K562 (cell line): ENCODE data around the gene KCNG4. TPM values are rescaled to one million over a fixed set of nuclear protein-coding genes. Genes with fewer than 3 reads are reported as not detected.

ENCODE experiments used
- ATAC-seq: fragments of 200-7000 bp; cut with Tn5 transposase; 3 replicates; pipeline ENCODE4 v1.9.1; 2020; ENCODE audit warnings: moderate library complexity
- BruUV-seq: library from RNA; stranded (reverse); fragments of 400-500 nt; replicated peaks from 2 replicates; lab custom pipeline; 2021; lab: Mats Ljungman, UMichigan
- CTCF ChIA-PET: fragments of 300-600 bp; formaldehyde crosslinking; extraction: SDS; loops from one replicate; lab custom pipeline; 2021; ENCODE audit warnings: low intra/inter-chr PET ratio; lab: Yijun Ruan, JAX
- POLR2A ChIA-PET: fragments of 300-600, 350-650 bp; sonication (Branson Sonifier 250); formaldehyde crosslinking; extraction: SDS; loops from one replicate; lab custom pipeline; 2021; ENCODE audit warnings: antibody characterized with exemption, inconsistent platforms; lab: Yijun Ruan, JAX
- DNase-seq, 4 experiments: peaks; one replicate each; pipeline versions ENCODE4 v3.0.0 to v3.0.0-alpha.2; 2011 to 2018; ENCODE audit warnings: low spot score in 3 of 4, mixed read lengths in 3 of 4; ENCODE audit errors: extremely low read depth in 1 of 4
- FAIRE-seq: peaks from 2 replicates; lab custom pipeline; 2011; peaks lifted over from hg19 to GRCh38; lab: Jason Lieb, UNC
- H2AFZ ChIP-seq: 2 replicates; pipeline ENCODE4 v1.6.0; 2011; ENCODE audit warnings: low read depth, low read length, control low read depth, inconsistent platforms
- H3K27ac ChIP-seq: fragments of 200-600 bp; 3 replicates; pipeline ENCODE4 v1.8.0; 2011; ENCODE audit warnings: low read depth, mild to moderate bottlenecking, control low read depth, inconsistent platforms, low read length, moderate library complexity, mixed read lengths; ENCODE audit errors: extremely low read depth
- H3K27me3 ChIP-seq, 2 experiments: fragments of 300-600 bp in 1 of 2; 2 replicates in 1 of 2; 3 replicates in 1 of 2; pipeline versions ENCODE4 v1.6.0 to v1.8.0; 2011; ENCODE audit warnings: inconsistent platforms in 2 of 2, low read length in 2 of 2, mild to moderate bottlenecking in 1 of 2, mixed read lengths in 1 of 2, moderate library complexity in 1 of 2; ENCODE audit not compliant: control insufficient read depth in 2 of 2, insufficient read depth in 2 of 2
- H3K36me3 ChIP-seq: fragments of 300-600 bp; 3 replicates; pipeline ENCODE4 v1.8.0; 2011; ENCODE audit warnings: mild to moderate bottlenecking, low read length, inconsistent platforms; ENCODE audit not compliant: control insufficient read depth, insufficient read depth
- H3K4me1 ChIP-seq, 2 experiments: fragments of 200-600 bp in 1 of 2; replicated peaks in 1 of 2; 2 replicates in 1 of 2; 3 replicates in 1 of 2; pipeline versions ENCODE4 v1.5.1 to v1.8.0; 2011; ENCODE audit warnings: inconsistent platforms in 2 of 2, low read length in 2 of 2, mild to moderate bottlenecking in 1 of 2, mixed read lengths in 1 of 2, moderate library complexity in 1 of 2; ENCODE audit not compliant: control insufficient read depth in 2 of 2, insufficient read depth in 2 of 2
- H3K4me2 ChIP-seq: 2 replicates; pipeline ENCODE4 v1.6.1; 2011; ENCODE audit warnings: low read length, control low read depth, inconsistent platforms, mixed read lengths; ENCODE audit not compliant: insufficient read depth
- H3K4me3 ChIP-seq: fragments of 200-600 bp; sonication (generic), shearing (Covaris generic); 2 replicates; pipeline ENCODE4 v1.5.1; 2016; ENCODE audit warnings: control low read depth, inconsistent platforms
- H3K79me2 ChIP-seq: fragments of 200-600 bp; 3 replicates; pipeline ENCODE4 v1.8.0; 2011; ENCODE audit warnings: low read length, inconsistent platforms; ENCODE audit not compliant: control insufficient read depth, insufficient read depth
- H3K9ac ChIP-seq, 2 experiments: 2 replicates each; pipeline versions ENCODE4 v1.6.0 to v1.6.1; 2011; ENCODE audit warnings: low read depth in 2 of 2, low read length in 2 of 2, control low read depth in 1 of 2, inconsistent platforms in 1 of 2, mild to moderate bottlenecking in 1 of 2, mixed read lengths in 1 of 2; ENCODE audit not compliant: insufficient read depth in 1 of 2
- H3K9me1 ChIP-seq: one replicate; pipeline ENCODE4 v1.6.0; 2011; ENCODE audit warnings: inconsistent platforms, mild to moderate bottlenecking, low read length, moderate library complexity; ENCODE audit not compliant: control insufficient read depth, insufficient read depth
- H3K9me3 ChIP-seq: replicated peaks from 2 replicates; pipeline ENCODE4 v1.5.1; 2011; ENCODE audit warnings: low read depth, low read length, inconsistent platforms; ENCODE audit not compliant: control insufficient read depth, insufficient read depth
- H4K20me1 ChIP-seq: replicated peaks from 2 replicates; pipeline ENCODE4 v1.6.1; 2011; ENCODE audit warnings: low read length, inconsistent platforms, mixed read lengths; ENCODE audit not compliant: control insufficient read depth, insufficient read depth
- CEBPB ChIP-seq: fragments of 450-650 bp; IDR thresholded peaks from 2 replicates; pipeline ENCODE4 v1.6.1; 2016; ENCODE audit warnings: missing genetic modification characterization, missing compliant biosample characterization
- FOXK2 ChIP-seq, 2 experiments: fragments of 450-650 bp; IDR thresholded peaks in 1 of 2; conservative IDR thresholded peaks in 1 of 2; 2 replicates each; pipeline ENCODE4 v1.6.1; 2016; ENCODE audit warnings: low read depth in 2 of 2, mild to moderate bottlenecking in 1 of 2
- TCF7 ChIP-seq: sonication (generic); IDR thresholded peaks from 2 replicates; pipeline ENCODE4 v1.6.1; 2016; ENCODE audit warnings: antibody characterized with exemption, borderline replicate concordance
- ZKSCAN8 ChIP-seq: fragments of 200-800 bp; sonication (Bioruptor generic); IDR thresholded peaks from 2 replicates; pipeline ENCODE4 v1.6.1; 2016; ENCODE audit warnings: missing genetic modification characterization, missing compliant biosample characterization
- ZNF79 ChIP-seq: fragments of 250-450 bp; sonication (Bioruptor Pico); IDR thresholded peaks from 2 replicates; pipeline ENCODE4 v1.4.0; 2020; ENCODE audit warnings: low read depth, mild to moderate bottlenecking, moderate library complexity
- WGBS: fragments of 100-300 bp; shearing (Covaris generic); methylation state at CpG from one replicate; pipeline ENCODE4 v1.1.6; 2016; ENCODE audit warnings: low coverage, mixed read lengths; ENCODE audit not compliant: insufficient coverage; ENCODE audit errors: missing lambda C conversion rate; 5-methylcytosine and 5-hydroxymethylcytosine counted together
- in situ Hi-C: fragments of 300-500 bp; cut with MboI; formaldehyde crosslinking; loops from 4 replicates; pipeline ENCODE4 v1.15.0; 2018; ENCODE audit warnings: inconsistent platforms, mixed read lengths
- intact Hi-C: fragments of 100-400 bp; cut with micrococcal nuclease; formaldehyde crosslinking; loops from 2 replicates; pipeline ENCODE4 v1.14.2; 2022
- polyA plus RNA-seq, 8 experiments: library from polyadenylated mRNA; depleted of rRNA in 4 of 8; stranded (reverse) in 5 of 8; unstranded in 3 of 8; fragments of >200 nt; fragmentation: Nextera tagmentation in 2 of 8; fragmentation: Illumina TruSeq in 1 of 8; extraction: Ambion mirVana in 2 of 8; extraction: Trizol in 1 of 8; gene quantifications; 2 replicates each; pipeline versions ENCODE4 v1.2.1 to v1.2.3, GENCODE V29; 2011 to 2014; ENCODE audit warnings: inconsistent platforms in 1 of 8, missing spikeins in 1 of 8
- total RNA-seq, 7 experiments: library from RNA; depleted of rRNA in 6 of 7; stranded (reverse); fragments of >200 nt in 6 of 7; fragmentation: Illumina TruSeq in 2 of 7; extraction: Trizol in 2 of 7; gene quantifications; 2 replicates each; pipeline versions ENCODE4 v1.2.1 to v1.2.3, GENCODE V29; 2011 to 2021; ENCODE audit warnings: low replicate concordance in 1 of 7
- TF ChIP-seq, protein P1 (sequence below), 2 experiments: IDR thresholded peaks; 2 replicates each; pipeline ENCODE4 v1.6.1; 2012; ENCODE audit warnings: improper control_type of control experiment in 2 of 2, low read depth in 2 of 2, low read length in 2 of 2, borderline replicate concordance in 1 of 2
- TF ChIP-seq, protein P2 (sequence below): sonication (generic); formaldehyde crosslinking; IDR thresholded peaks from 2 replicates; pipeline ENCODE4 v1.8.1; 2023; ENCODE audit warnings: mild to moderate bottlenecking, missing genetic modification reagents, moderate library complexity
- TF ChIP-seq, protein P3 (sequence below): sonication (generic); formaldehyde crosslinking; IDR thresholded peaks from 2 replicates; pipeline ENCODE4 v1.8.1; 2023; ENCODE audit warnings: missing genetic modification reagents, mild to moderate bottlenecking, borderline replicate concordance
- TF ChIP-seq, protein P4 (sequence below): fragments of 450-650 bp; conservative IDR thresholded peaks from 2 replicates; pipeline ENCODE4 v1.6.1; 2016; ENCODE audit warnings: missing genetic modification characterization, low read depth, mild to moderate bottlenecking, missing compliant biosample characterization, moderate library complexity
- TF ChIP-seq, protein P5 (sequence below): fragments of 250-450 bp; sonication (Bioruptor Pico); IDR thresholded peaks from 2 replicates; pipeline ENCODE4 v1.4.0; 2020; ENCODE audit warnings: borderline replicate concordance

The KCNG4 gene
- total and polyA plus RNA-seq, 9 of the 15 experiments (the other 6 are each of a cell fraction or from before 2014, with no cell fraction given): not detected

DNA sequence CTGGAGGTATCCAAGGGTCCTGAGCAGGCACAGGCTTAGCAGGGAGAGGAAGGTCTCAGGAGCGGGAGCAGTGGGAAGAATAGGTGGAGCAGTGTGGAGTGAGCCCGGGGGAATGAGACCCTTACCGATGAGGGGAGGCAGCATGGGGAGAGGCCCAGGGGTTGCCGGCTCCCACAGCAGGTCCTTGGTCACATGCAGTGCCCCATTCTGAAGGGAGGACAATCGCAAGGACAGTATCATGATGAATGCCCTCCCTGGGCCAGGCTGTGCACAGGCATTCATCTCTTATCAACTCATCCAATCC lies 56.3 kb downstream of the KCNG4 start:
- peaks cover 5 to 44% of the 10 kb centered on the region in 2 experiments; a peak in 4 of 5 replicates for H3K4me1 ChIP-seq
- H3K27me3 ChIP-seq: no peaks in the 10 kb centered on the region
- peaks cover 69% of the 10 kb centered on the region; the same call in 2 of the 3 replicates for H3K36me3 ChIP-seq
- in situ Hi-C loops (loop anchor here (10.0 kb wide), 1 partner anchor 229 kb away; the partner anchor contains the start of gene OSGIN1), intact Hi-C loops (no loop called here)
- H2AFZ ChIP-seq: no peak overlapping the region
- 0 out of 2 replicates have a peak, but pooled peaks cover 4% of the 10 kb centered on the region for H4K20me1 ChIP-seq
- no peak overlapping the region for H3K27ac ChIP-seq
- no peak for DNase-seq
- peaks cover 2% of the 10 kb centered on the region; the same call in 1 of the 2 replicates for H3K9me3 ChIP-seq
- BruUV-seq: no TSS peak
- POLR2A ChIA-PET: interaction anchor here (0.6 kb wide), 2 partner anchors 67 to 211 kb away, joined by 3 read pairs; no protein-coding TSS in a partner anchor
- no peak overlapping the region for H3K4me3 ChIP-seq
- no peak overlapping the region for H3K4me2 ChIP-seq
- no peak for ATAC-seq
- CTCF ChIA-PET: no interaction called here
- no peak overlapping the region for H3K9ac ChIP-seq
- H3K79me2 ChIP-seq: peaks cover 26% of the 10 kb centered on the region
- no peak for FAIRE-seq
- H3K9me1 ChIP-seq: peaks cover 13% of the 10 kb centered on the region
- 95% methylated on average over 5 of the region's 5 CpGs for WGBS
- TF ChIP-seq FOXK2 (conservative IDR thresholded peaks at IDR 0.05 in 1 of 2, IDR thresholded peaks at IDR 0.05 in 1 of 2; ENCODE audit: low read depth in 2 of 2): no peak
- TF ChIP-seq, protein P1, sequence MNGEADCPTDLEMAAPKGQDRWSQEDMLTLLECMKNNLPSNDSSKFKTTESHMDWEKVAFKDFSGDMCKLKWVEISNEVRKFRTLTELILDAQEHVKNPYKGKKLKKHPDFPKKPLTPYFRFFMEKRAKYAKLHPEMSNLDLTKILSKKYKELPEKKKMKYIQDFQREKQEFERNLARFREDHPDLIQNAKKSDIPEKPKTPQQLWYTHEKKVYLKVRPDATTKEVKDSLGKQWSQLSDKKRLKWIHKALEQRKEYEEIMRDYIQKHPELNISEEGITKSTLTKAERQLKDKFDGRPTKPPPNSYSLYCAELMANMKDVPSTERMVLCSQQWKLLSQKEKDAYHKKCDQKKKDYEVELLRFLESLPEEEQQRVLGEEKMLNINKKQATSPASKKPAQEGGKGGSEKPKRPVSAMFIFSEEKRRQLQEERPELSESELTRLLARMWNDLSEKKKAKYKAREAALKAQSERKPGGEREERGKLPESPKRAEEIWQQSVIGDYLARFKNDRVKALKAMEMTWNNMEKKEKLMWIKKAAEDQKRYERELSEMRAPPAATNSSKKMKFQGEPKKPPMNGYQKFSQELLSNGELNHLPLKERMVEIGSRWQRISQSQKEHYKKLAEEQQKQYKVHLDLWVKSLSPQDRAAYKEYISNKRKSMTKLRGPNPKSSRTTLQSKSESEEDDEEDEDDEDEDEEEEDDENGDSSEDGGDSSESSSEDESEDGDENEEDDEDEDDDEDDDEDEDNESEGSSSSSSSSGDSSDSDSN (IDR thresholded peaks at IDR 0.05; ENCODE audit: borderline replicate concordance in 1 of 2, low read depth in 2 of 2, low read length in 2 of 2): no peak
- TF ChIP-seq CEBPB (tag): no peak
- no peak for TF ChIP-seq TCF7
- TF ChIP-seq, protein P2, sequence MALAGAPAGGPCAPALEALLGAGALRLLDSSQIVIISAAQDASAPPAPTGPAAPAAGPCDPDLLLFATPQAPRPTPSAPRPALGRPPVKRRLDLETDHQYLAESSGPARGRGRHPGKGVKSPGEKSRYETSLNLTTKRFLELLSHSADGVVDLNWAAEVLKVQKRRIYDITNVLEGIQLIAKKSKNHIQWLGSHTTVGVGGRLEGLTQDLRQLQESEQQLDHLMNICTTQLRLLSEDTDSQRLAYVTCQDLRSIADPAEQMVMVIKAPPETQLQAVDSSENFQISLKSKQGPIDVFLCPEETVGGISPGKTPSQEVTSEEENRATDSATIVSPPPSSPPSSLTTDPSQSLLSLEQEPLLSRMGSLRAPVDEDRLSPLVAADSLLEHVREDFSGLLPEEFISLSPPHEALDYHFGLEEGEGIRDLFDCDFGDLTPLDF (CRISPR knock-in tag): no peak
- TF ChIP-seq, protein P3, sequence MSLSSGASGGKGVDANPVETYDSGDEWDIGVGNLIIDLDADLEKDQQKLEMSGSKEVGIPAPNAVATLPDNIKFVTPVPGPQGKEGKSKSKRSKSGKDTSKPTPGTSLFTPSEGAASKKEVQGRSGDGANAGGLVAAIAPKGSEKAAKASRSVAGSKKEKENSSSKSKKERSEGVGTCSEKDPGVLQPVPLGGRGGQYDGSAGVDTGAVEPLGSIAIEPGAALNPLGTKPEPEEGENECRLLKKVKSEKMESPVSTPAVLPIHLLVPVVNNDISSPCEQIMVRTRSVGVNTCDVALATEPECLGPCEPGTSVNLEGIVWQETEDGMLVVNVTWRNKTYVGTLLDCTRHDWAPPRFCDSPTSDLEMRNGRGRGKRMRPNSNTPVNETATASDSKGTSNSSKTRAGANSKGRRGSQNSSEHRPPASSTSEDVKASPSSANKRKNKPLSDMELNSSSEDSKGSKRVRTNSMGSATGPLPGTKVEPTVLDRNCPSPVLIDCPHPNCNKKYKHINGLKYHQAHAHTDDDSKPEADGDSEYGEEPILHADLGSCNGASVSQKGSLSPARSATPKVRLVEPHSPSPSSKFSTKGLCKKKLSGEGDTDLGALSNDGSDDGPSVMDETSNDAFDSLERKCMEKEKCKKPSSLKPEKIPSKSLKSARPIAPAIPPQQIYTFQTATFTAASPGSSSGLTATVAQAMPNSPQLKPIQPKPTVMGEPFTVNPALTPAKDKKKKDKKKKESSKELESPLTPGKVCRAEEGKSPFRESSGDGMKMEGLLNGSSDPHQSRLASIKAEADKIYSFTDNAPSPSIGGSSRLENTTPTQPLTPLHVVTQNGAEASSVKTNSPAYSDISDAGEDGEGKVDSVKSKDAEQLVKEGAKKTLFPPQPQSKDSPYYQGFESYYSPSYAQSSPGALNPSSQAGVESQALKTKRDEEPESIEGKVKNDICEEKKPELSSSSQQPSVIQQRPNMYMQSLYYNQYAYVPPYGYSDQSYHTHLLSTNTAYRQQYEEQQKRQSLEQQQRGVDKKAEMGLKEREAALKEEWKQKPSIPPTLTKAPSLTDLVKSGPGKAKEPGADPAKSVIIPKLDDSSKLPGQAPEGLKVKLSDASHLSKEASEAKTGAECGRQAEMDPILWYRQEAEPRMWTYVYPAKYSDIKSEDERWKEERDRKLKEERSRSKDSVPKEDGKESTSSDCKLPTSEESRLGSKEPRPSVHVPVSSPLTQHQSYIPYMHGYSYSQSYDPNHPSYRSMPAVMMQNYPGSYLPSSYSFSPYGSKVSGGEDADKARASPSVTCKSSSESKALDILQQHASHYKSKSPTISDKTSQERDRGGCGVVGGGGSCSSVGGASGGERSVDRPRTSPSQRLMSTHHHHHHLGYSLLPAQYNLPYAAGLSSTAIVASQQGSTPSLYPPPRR (CRISPR knock-in tag): no peak
- TF ChIP-seq ZKSCAN8 (CRISPR knock-in tag): no peak
- no peak for TF ChIP-seq ZNF79 (CRISPR knock-in tag)
- TF ChIP-seq, protein P4, sequence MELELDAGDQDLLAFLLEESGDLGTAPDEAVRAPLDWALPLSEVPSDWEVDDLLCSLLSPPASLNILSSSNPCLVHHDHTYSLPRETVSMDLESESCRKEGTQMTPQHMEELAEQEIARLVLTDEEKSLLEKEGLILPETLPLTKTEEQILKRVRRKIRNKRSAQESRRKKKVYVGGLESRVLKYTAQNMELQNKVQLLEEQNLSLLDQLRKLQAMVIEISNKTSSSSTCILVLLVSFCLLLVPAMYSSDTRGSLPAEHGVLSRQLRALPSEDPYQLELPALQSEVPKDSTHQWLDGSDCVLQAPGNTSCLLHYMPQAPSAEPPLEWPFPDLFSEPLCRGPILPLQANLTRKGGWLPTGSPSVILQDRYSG (tag): no peak
- TF ChIP-seq, protein P5, sequence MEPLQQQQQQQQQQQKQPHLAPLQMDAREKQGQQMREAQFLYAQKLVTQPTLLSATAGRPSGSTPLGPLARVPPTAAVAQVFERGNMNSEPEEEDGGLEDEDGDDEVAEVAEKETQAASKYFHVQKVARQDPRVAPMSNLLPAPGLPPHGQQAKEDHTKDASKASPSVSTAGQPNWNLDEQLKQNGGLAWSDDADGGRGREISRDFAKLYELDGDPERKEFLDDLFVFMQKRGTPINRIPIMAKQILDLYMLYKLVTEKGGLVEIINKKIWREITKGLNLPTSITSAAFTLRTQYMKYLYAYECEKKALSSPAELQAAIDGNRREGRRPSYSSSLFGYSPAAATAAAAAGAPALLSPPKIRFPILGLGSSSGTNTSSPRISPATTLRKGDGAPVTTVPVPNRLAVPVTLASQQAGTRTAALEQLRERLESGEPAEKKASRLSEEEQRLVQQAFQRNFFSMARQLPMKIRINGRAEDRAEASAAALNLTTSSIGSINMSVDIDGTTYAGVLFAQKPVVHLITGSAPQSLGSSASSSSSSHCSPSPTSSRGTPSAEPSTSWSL (CRISPR knock-in tag): no peak
